T follicular helper cell (primary cell): ENCODE measurements around the gene POLN.
"Not testable (repeated sequence)": the region's sequence is repeated elsewhere in the genome, so short reads cannot be mapped to it uniquely, and the experiment has no call there.

Experiments used
- DNase-seq: peaks from one replicate; pipeline ENCODE4 v3.0.0-alpha.2; 2020; ENCODE audit warnings: low read depth

The POLN gene

GRCh38 chr4:2166253-2166652, 75.7 kb downstream of the POLN start:
- DNase-seq = no peak

GRCh38 chr4:2165391-2165790, 76.5 kb downstream of the POLN start:
- no peak for DNase-seq

DNA sequence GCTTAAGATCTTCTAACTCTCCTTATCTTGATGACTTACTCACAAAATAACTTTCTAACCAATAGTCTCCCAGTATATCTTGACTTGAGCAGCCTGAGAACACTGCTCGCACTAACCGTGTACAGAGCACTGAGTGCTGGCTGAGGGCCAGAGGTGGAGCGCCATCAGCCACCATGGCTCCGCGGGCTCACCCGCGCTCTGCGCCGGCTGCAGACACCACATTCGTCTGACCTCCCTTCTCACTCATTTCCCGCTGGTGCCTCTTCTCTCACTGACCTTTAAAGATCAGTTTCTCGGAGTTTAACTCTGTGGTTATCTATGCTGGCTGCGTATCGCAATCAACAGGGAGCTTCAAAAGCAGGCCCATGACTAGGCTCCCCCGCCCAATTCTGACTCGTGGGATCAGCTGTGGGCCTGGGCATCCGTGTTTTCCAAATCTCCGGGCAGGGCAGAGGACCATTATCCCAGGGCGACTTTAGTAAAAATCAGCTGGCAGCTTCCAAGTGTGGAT, 78.6 kb downstream of the POLN start:
- no peak for DNase-seq

- not testable (repeated sequence) for DNase-seq
Observed at GRCh38 chr4:2161092-2161703, 80.7 kb downstream of the POLN start.

DNA sequence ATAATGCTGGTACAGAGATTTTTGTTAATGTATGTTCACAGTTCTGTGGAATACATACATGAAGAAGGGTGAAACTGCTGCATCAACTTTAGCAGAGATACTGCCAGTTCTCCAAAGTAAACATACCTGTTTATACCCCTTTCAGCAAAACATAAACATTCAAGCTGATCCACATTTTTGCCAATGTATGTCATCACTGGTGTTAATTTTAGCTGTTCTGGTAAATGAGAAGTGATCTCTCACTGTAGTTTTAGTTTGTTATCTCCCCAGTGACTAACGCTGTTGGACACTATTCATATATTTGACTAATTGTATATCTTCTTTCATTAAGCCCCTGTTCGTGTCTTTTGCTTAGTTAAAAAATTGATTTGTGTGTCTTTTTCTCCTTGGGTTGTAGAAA, 82.0 kb downstream of the POLN start:
- DNase-seq = no peak

- no peak for DNase-seq
Observed at GRCh38 chr4:2155246-2155645, 86.7 kb downstream of the POLN start.

- no peak for DNase-seq
Observed at GRCh38 chr4:2154215-2154740, 87.6 kb downstream of the POLN start.

DNA sequence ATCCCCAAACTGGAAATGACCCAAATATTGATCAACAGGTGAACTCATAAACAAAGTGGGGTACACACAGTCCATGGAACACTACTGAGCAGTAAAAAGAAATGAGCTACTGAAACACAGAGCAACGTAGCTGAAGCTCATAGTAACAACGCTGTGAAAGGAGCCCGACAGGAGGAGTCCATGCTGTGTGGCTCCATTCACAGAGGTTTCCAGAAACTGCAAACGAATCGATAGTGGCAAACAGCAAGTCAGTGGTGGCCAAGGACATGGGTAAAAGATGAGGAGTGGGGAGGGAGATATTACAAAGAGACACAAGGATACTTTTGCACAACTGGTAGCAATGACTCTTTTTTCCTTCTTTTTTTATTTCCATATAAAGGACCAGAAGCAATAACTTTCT, 90.4 kb downstream of the POLN start:
- no peak for DNase-seq

DNA sequence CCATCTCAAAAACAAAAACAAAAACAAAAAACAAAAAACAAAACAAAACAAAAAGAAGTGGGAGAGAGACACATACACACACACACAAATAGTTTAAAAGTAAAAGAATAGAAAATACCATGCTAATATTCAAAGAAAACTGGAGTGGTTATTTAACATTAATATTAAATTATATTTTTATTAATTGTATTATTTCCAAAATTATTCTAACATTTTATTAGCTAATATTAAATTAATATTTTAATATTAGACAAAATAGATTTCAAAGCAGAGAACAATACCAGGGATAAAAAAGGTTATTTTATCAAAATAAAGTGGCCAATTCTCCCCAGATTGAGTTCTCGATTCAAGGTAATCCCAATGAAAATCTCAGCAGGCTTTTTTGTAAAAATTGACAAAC, 91.8 kb downstream of the POLN start:
- no peak for DNase-seq

- DNase-seq = no peak
Observed at GRCh38 chr4:2142630-2143427, 99.1 kb downstream of the POLN start.

DNA sequence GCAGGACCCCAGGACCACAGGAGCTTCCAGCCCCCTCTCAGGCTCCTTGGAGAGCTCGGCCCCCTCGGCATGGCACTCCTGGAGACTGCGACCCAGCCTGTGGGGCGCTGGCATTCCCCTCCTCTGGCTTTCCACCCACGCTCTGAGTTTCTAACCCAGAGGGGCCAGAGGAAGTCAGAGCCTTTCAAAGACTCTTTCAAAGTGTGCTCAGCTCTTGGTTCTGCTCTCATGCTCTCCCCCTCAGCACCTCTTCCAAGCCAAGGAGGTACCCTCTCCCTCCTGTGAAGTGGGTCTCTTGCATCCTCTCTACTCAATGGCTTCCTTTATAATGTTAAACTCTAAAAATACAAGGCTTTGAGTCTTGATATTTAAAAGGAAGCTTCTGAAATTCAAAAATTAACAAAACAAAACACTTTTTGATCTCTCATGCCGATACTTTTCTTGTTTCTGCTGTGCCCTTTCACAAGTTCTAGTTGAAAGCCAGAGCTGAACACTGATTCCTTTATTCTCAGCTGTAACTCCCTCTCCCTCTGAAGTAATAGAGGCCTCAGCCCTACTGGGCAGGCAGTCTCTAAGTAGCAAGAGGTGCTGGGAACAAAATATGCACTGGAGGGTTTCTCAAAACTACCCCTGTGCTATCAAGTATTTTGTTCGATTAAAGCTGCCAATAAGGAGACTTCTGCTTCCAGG, 100.0 kb downstream of the POLN start:
- no peak for DNase-seq

- no peak for DNase-seq
Observed at GRCh38 chr4:2141022-2141761, 100.7 kb downstream of the POLN start.

GRCh38 chr4:2138846-2139500, 102.9 kb downstream of the POLN start:
- DNase-seq = no peak

- no peak for DNase-seq
Observed at GRCh38 chr4:2136726-2137125, 105.2 kb downstream of the POLN start.

DNA sequence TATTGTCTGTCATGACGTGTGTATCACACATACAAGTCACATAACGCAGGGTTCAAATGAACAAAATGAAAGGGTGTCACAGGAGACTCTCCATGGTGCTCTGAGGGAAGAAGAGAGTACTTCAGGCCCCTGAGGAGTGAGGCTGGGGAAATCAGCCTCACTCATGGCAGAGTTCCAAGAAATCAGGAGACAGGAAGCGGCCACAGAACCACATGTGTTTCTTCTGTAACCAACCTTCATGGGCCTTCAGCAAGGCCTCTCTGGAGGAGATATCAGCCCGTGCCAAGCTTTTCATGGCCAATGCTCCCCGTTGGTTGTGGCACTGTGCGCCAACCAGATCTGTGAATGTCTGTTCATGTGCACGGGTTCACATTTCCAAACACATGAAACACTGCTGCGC, 106.8 kb downstream of the POLN start:
- DNase-seq = no peak

DNA sequence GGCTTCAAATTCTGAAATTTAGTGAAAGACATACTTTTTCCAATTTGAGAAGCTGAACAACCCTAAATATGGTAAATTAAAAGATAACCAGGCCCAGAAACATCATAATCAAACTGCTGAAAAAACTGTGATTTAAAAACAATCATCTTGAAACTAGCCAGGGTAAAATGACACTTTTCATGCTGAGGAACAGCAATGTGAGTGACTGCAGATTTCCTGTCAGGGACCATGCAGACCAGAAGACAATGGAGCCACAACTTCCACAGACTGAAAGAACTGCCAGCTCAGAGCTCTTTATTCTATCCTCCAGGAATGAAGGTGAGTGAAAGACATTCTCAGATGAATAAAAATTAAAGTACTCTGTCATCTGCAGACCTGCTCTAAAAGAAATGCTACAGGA, 109.5 kb downstream of the POLN start:
- DNase-seq = no peak

- DNase-seq = no peak
Observed at GRCh38 chr4:2127609-2128332, 114.2 kb downstream of the POLN start.

DNA sequence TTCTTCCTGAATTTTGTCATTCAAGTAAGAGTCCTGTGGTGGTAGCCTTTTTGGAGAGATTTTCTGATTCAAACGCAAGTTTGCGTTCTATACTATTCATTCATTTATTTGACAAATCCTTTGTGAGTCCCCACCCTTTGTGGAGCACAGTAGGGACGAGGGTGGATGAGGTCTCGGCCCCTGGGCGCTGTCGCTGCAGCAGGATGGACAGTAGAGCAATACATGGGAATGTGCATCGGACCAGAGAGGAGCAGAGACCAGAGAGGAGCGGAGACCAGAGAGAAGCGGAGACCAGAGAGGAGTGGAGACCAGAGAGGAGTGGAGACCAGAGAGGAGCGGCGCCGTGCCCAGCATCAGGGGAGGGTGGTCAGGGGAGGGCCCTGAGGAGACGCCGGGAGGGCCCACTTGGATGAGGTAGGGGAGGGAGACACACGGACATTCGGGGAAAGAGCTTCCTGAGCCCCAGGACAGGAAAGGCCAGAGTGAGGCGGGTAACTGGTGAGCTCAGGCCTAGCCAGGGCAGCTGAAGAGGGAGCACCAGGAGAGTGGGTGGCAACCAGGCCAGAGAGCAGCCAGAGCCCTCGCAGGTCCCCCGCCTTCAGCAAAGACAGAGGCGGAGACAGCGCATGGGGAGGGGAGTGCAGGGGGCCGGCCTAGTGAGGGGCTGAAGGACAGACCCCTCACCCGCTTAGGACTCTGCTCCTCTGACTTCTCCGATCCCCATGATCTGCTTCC, 115.4 kb downstream of the POLN start:
- DNase-seq = no peak

DNA sequence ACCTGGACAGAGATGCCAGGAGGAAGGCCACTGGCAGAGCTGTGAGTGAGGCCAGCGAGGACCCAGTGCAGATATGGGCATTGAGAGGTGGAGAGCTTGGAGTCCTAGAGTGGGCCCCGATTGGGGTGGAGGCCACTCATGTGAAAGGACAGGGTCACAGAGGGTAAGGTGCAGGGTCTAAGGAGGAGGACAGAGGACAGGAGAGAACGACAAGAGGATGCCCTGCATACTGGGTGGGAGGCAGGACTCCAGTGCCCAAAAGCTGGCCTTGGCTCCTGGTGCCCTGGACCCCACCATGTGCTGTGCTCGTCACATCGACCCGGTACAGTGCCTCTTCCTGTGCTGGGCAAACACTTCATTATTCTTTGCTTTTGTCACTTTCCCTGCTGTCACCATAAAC, 116.1 kb downstream of the POLN start:
- DNase-seq = no peak

- DNase-seq = no peak
Observed at GRCh38 chr4:2125023-2125422, 116.9 kb downstream of the POLN start.
